HAP-1 (cell line): ENCODE measurements around the gene XRCC5.

Experiments
- DNase-seq, 2 experiments: peaks; one replicate each; pipeline ENCODE4 v3.0.0-alpha.2; 2016 to 2020; ENCODE audit warnings: low spot score in 2 of 2
- H3K27me3 ChIP-seq: fragments of 250-450 bp; sonication (Bioruptor Pico); 2 replicates; pipeline ENCODE4 v1.5.1; 2020; ENCODE audit warnings: low read depth, mild to moderate bottlenecking, moderate library complexity
- H3K36me3 ChIP-seq: fragments of 250-450 bp; sonication (Bioruptor Pico); replicated peaks from 2 replicates; pipeline ENCODE4 v1.5.1; 2020; ENCODE audit warnings: mild to moderate bottlenecking
- H3K4me1 ChIP-seq: fragments of 250-450 bp; sonication (Bioruptor Pico); 2 replicates; pipeline ENCODE4 v1.5.1; 2020; ENCODE audit warnings: mild to moderate bottlenecking
- H3K4me3 ChIP-seq: fragments of 250-450 bp; sonication (Bioruptor Pico); 2 replicates; pipeline ENCODE4 v1.5.1; 2020; ENCODE audit warnings: mild to moderate bottlenecking, moderate library complexity
- H3K9me3 ChIP-seq: fragments of 250-450 bp; sonication (Bioruptor Pico); 2 replicates; pipeline ENCODE4 v1.5.1; 2020; ENCODE audit warnings: mild to moderate bottlenecking, moderate library complexity
- in situ Hi-C: fragments of 300-500 bp; cut with MboI; formaldehyde crosslinking; loops from 3 replicates; pipeline ENCODE4 v1.14.3; 2020; ENCODE audit warnings: low sequenced_read_pairs, inconsistent platforms, mixed read lengths

XRCC5 gene

GRCh38 chr2:216234106-216234505 is 125.0 kb downstream of the XRCC5 start:
- no peaks in the 10 kb centered on the region for H3K4me1 ChIP-seq
- no peaks in the 10 kb centered on the region for H3K36me3 ChIP-seq
- H3K9me3 ChIP-seq, result no peaks in the 10 kb centered on the region
- no peak overlapping the region for H3K4me3 ChIP-seq
- in situ Hi-C loops, result no loop called here
- no peaks in the 10 kb centered on the region for H3K27me3 ChIP-seq
- no peak for DNase-seq

DNA sequence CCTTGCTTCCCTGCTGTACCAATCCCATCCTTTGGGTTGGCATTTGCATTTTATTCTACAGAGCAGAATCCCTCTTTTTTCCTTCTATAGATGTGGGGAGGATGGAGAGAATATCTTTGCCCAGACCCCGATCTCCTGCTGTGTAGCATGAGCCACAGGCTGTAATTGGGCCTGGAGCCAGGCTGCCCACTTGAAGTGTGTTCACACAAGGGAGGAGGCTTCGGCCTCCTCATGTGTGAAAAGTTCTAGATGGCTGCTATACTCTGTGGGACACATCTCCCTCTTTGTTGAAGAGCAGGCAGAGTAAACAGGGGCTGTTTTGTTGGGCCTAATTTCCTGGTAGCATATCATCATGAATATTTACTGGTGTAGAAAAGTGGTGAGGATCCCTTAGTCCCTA is 126.3 kb downstream of the XRCC5 start:
- in situ Hi-C loops, result no loop called here
- H3K36me3 ChIP-seq, result no peaks in the 10 kb centered on the region
- DNase-seq, result no peak
- no peaks in the 10 kb centered on the region for H3K27me3 ChIP-seq
- no peak overlapping the region for H3K4me3 ChIP-seq
- no peaks in the 10 kb centered on the region for H3K4me1 ChIP-seq
- H3K9me3 ChIP-seq, result no peaks in the 10 kb centered on the region

GRCh38 chr2:216235896-216236295 is 126.7 kb downstream of the XRCC5 start:
- in situ Hi-C loops, result no loop called here
- no peaks in the 10 kb centered on the region for H3K36me3 ChIP-seq
- no peak overlapping the region for H3K4me3 ChIP-seq
- H3K4me1 ChIP-seq, result no peaks in the 10 kb centered on the region
- no peaks in the 10 kb centered on the region for H3K27me3 ChIP-seq
- no peak for DNase-seq
- H3K9me3 ChIP-seq, result no peaks in the 10 kb centered on the region

DNA sequence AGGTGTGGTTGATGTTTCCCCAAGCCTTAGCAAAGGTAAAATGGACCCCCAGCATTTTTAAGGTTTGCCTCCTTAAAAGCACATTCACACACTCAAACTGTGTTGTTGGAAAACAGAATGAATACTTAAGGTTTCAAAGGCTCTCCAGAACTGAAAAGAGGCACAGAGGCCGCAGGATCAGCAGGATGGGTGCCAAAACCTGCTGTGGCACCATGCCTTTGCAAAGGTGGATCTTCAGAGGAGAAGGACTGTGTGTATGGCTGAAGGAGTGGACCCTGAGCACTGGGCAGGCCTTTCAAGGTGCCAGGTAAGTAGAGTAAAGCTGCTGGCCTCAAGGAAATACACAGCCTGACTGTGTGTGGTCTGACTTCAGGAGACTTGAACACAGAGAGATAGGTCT is 127.3 kb downstream of the XRCC5 start:
- H3K27me3 ChIP-seq, result no peaks in the 10 kb centered on the region
- no peaks in the 10 kb centered on the region for H3K4me1 ChIP-seq
- H3K4me3 ChIP-seq, result no peak overlapping the region
- no peaks in the 10 kb centered on the region for H3K36me3 ChIP-seq
- in situ Hi-C loops, result no loop called here
- no peak for DNase-seq
- H3K9me3 ChIP-seq, result no peaks in the 10 kb centered on the region

GRCh38 chr2:216242365-216242764 is 133.2 kb downstream of the XRCC5 start:
- no peak for DNase-seq
- Histone ChIP-seq H3K9me3 (no peaks in the 10 kb centered on the region), H3K27me3 (no peaks in the 10 kb centered on the region), H3K4me3 (no peak overlapping the region), H3K36me3 (no peaks in the 10 kb centered on the region), H3K4me1 (no peaks in the 10 kb centered on the region)
- in situ Hi-C loops, result no loop called here

GRCh38 chr2:216243026-216243425 is 133.9 kb downstream of the XRCC5 start:
- Histone ChIP-seq H3K4me1 (no peaks in the 10 kb centered on the region), H3K27me3 (no peaks in the 10 kb centered on the region), H3K9me3 (no peaks in the 10 kb centered on the region), H3K36me3 (no peaks in the 10 kb centered on the region), H3K4me3 (no peak overlapping the region)
- no peak for DNase-seq
- in situ Hi-C loops, result no loop called here

DNA sequence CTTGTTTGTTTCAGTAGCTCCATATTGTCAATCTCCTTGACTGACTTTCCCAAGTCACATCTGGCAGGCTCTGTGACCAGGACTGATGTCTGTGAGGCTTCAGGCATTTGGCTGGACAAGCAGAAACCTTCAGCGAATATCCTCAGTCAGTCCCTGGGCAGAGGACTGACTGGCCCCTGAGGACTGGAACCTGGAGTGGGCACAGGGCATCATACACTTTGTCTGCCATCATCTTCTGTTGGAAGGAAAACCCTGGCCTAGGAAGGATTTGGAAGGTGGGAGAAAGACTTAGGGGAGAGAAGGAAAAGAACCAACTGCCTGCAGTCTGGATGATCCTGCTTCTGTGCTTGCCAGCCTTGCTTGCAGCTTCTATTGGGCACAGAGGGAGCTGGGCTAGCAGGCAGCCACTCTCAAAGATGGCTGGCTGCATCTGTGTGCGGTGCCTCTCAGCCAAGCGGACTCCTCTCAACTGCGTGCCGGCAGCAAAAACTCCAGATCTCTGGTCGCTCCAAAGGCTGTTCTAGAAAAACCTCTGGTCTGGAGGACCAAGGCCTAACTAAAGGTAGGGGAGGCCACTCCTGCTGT is 136.3 kb downstream of the XRCC5 start:
- no peaks in the 10 kb centered on the region for H3K36me3 ChIP-seq
- no peaks in the 10 kb centered on the region for H3K9me3 ChIP-seq
- H3K4me1 ChIP-seq, result no peaks in the 10 kb centered on the region
- in situ Hi-C loops, result no loop called here
- DNase-seq, result no peak
- no peak overlapping the region for H3K4me3 ChIP-seq
- 0 out of 2 replicates have a peak, but pooled peaks cover 2% of the 10 kb centered on the region for H3K27me3 ChIP-seq

- Histone ChIP-seq H3K36me3 (no peaks in the 10 kb centered on the region), H3K4me3 (no peak overlapping the region), H3K27me3 (0 out of 2 replicates have a peak, but pooled peaks cover 2% of the 10 kb centered on the region), H3K9me3 (no peaks in the 10 kb centered on the region), H3K4me1 (no peaks in the 10 kb centered on the region)
- in situ Hi-C loops, result no loop called here
- DNase-seq, result no peak
Measured at GRCh38 chr2:216246766-216247165, 137.6 kb downstream of the XRCC5 start.
